ENCODE data around the gene STRBP. TPM values are rescaled to one million over a fixed set of nuclear protein-coding genes. Genes with fewer than 3 reads are reported as not detected.
"Not testable (repeated sequence)": the region's sequence is repeated elsewhere in the genome, so short reads cannot be mapped to it uniquely, and the experiment has no call there.

Gene STRBP
- total RNA-seq, 1 donor from 2014 or later, result 17.3 TPM

GRCh38 chr9:123302348-123303214, 34.2 kb upstream of the STRBP start:
- peaks cover 13% of the 10 kb centered on the region for H3K27me3 Mint-ChIP-seq (ENCODE audit: unreplicated experiment)
- no peaks in the 10 kb centered on the region for H3K9me3 Mint-ChIP-seq (ENCODE audit: unreplicated experiment)
- H3K27ac Mint-ChIP-seq (ENCODE audit: unreplicated experiment), result no peak overlapping the region
- no peak overlapping the region for H3K4me3 Mint-ChIP-seq (ENCODE audit: unreplicated experiment)
- peaks cover 9% of the 10 kb centered on the region for H3K4me1 Mint-ChIP-seq (ENCODE audit: unreplicated experiment)
- DNase-seq (ENCODE audit: extremely low spot score, unreplicated experiment), result no peak
- TF ChIP-seq CTCF (IDR thresholded peaks at IDR 0.05), result no peak
- H3K36me3 Mint-ChIP-seq (ENCODE audit: unreplicated experiment), result no peaks in the 10 kb centered on the region

GRCh38 chr9:123301936-123302335, 33.5 kb upstream of the STRBP start:
- H3K27ac Mint-ChIP-seq (ENCODE audit: unreplicated experiment); H3K4me1 Mint-ChIP-seq (ENCODE audit: unreplicated experiment); H3K36me3 Mint-ChIP-seq (ENCODE audit: unreplicated experiment); H3K9me3 Mint-ChIP-seq (ENCODE audit: unreplicated experiment); H3K4me3 Mint-ChIP-seq (ENCODE audit: unreplicated experiment); DNase-seq (ENCODE audit: extremely low spot score, unreplicated experiment): not testable (repeated sequence)
- peaks cover 16% of the 10 kb centered on the region for H3K27me3 Mint-ChIP-seq (ENCODE audit: unreplicated experiment)

GRCh38 chr9:123300554-123300953, 32.2 kb upstream of the STRBP start:
- Mint-ChIP-seq H3K27ac (ENCODE audit: unreplicated experiment) (no peak overlapping the region), H3K36me3 (ENCODE audit: unreplicated experiment) (no peaks in the 10 kb centered on the region), H3K4me1 (ENCODE audit: unreplicated experiment) (peaks cover 5% of the 10 kb centered on the region), H3K4me3 (ENCODE audit: unreplicated experiment) (no peak overlapping the region), H3K9me3 (ENCODE audit: unreplicated experiment) (no peaks in the 10 kb centered on the region), H3K27me3 (ENCODE audit: unreplicated experiment) (peaks cover 22% of the 10 kb centered on the region)
- TF ChIP-seq CTCF (IDR thresholded peaks at IDR 0.05), result no peak
- DNase-seq (ENCODE audit: extremely low spot score, unreplicated experiment), result no peak

GRCh38 chr9:123299558-123300126, 31.3 kb upstream of the STRBP start:
- no peaks in the 10 kb centered on the region for H3K36me3 Mint-ChIP-seq (ENCODE audit: unreplicated experiment)
- no peaks in the 10 kb centered on the region for H3K9me3 Mint-ChIP-seq (ENCODE audit: unreplicated experiment)
- no peak overlapping the region for H3K27ac Mint-ChIP-seq (ENCODE audit: unreplicated experiment)
- no peak for TF ChIP-seq CTCF (IDR thresholded peaks at IDR 0.05)
- peaks cover under 1% of the 10 kb centered on the region for H3K4me1 Mint-ChIP-seq (ENCODE audit: unreplicated experiment)
- peaks cover 21% of the 10 kb centered on the region for H3K27me3 Mint-ChIP-seq (ENCODE audit: unreplicated experiment)
- no peak overlapping the region for H3K4me3 Mint-ChIP-seq (ENCODE audit: unreplicated experiment)
- no peak for DNase-seq (ENCODE audit: extremely low spot score, unreplicated experiment)

- no peak overlapping the region for H3K27ac Mint-ChIP-seq (ENCODE audit: unreplicated experiment)
- no peaks in the 10 kb centered on the region for H3K36me3 Mint-ChIP-seq (ENCODE audit: unreplicated experiment)
- TF ChIP-seq CTCF (IDR thresholded peaks at IDR 0.05), result no peak
- no peak overlapping the region for H3K4me3 Mint-ChIP-seq (ENCODE audit: unreplicated experiment)
- no peaks in the 10 kb centered on the region for H3K4me1 Mint-ChIP-seq (ENCODE audit: unreplicated experiment)
- DNase-seq (ENCODE audit: extremely low spot score, unreplicated experiment), result no peak
- H3K27me3 Mint-ChIP-seq (ENCODE audit: unreplicated experiment), result peaks cover 30% of the 10 kb centered on the region
- H3K9me3 Mint-ChIP-seq (ENCODE audit: unreplicated experiment), result no peaks in the 10 kb centered on the region
Observed at GRCh38 chr9:123296174-123296573, 27.8 kb upstream of the STRBP start.
